HG02981 (cell line): ENCODE data around the gene PEPD.

Experiments
- ATAC-seq: cut with Tn5 transposase; IDR thresholded peaks from one replicate; pipeline ENCODE4 v1.9.1; 2021; ENCODE audit warnings: mild to moderate bottlenecking, moderate library complexity; ENCODE audit not compliant: unreplicated experiment

The PEPD gene

GRCh38 chr19:33388725-33389420, 132.7 kb downstream of the PEPD start:
- ATAC-seq: no peak

GRCh38 chr19:33388231-33388724, 133.3 kb downstream of the PEPD start:
- ATAC-seq: no peak

DNA sequence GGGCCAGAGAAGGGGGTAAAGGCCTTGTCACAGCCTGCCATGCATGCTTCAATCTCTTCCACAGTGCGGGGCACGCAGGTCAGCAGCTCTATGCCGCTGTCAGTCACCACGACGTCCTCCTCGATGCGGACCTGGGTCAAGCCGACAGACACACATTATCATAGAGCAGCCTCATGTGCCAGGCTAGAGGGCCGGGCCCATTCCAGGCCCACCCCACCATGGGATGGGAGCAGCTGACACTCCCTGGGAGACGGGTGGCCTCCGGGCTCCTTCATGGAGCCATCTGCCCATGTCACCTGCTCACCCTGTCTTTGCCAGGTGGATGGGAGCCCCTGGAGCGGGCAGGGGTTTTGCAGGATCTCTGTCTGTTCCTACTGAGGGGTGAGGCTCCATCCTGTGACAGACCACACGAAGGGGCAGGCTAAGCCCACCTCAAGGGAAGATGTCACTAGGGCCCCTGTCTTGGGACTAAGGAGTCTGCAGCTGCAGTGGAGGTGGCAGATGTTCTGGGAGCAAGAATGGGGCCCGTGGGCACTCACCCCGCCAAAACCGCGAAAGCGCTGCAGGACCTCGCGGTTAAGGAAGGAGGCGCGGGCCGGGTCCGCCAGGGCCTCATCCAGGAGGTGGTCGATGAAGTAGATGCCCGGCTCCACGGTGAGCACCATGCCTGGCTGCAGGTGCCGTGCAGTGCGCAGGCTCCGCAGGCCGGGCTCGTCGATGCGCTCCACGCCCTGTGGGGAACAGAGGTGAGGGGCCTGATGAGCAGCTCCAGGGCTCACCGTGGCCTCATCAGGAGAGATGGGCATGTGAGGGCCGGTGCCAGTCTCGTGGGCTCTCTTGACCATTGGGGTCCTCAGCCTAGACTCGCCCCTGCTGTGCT, 134.0 kb downstream of the PEPD start:
- no peak for ATAC-seq

DNA sequence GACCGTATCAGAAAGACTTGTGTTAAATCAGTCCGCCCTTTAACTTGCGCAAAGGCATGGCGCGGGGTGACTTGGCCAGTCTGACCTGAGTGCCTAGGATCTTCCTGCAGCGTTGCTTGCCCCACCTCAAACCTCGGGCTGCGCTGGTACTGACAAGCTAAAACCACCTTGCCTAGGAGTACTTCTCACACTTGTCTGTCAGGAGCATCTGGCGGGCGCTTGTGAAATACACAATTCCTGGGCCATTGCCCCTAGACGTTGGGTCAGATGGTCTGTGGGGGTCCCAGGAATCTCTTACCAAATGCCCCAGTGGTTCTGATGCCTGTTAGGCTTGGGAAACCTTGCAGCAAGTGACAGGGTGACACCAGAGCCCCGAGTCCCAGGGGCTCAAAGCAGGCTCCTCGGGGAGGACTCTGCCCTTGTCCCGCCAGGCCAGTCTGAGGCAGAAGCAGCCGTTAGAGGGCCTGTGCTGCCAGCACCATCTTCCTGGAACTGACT, 135.2 kb downstream of the PEPD start:
- no peak for ATAC-seq

GRCh38 chr19:33385956-33386355, 135.6 kb downstream of the PEPD start:
- no peak for ATAC-seq

DNA sequence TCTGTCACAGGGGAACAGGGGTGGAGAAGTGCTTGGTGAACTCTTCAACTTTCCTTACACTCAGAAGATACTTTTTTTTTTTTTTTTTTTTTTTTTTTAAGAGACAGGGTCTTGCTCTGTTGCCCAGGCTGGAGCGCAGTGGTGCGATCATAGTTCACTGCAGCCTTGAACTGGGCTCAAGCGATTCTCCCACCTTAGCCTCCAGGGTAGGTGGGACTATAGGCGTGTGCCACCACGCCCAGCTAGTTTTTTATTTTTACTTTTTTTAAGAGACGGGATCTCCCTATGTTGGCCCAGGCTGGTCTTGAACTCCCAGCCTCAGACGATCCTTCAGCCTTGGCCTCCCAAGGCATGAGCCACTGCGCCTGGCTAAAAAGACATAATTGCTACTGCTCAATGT, 136.6 kb downstream of the PEPD start:
- no peak for ATAC-seq

- ATAC-seq: no peak
Measured at GRCh38 chr19:33383720-33384292, 137.8 kb downstream of the PEPD start.

- no peak for ATAC-seq
Measured at GRCh38 chr19:33382982-33383381, 138.6 kb downstream of the PEPD start.

DNA sequence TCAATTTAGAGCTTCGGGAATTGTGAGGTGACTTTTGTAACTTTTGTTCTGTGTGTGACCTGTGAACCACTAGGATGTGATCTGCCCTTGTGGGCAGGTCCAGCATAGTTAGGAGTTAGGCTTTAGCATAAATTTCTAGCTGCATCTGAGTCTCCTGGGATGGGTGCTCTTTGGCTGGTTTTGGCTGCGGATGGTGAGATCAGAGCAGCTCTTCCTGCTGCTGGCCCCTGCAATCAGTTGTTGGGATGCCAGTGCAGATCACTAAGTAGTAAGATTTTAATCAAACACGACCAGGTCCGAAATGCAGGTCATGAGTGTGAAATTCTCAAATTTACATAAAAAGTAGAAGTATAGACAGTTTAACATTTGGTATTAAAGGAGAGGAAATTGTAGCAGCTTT, 139.6 kb downstream of the PEPD start:
- no peak for ATAC-seq

GRCh38 chr19:33381101-33381500, 140.5 kb downstream of the PEPD start:
- no peak for ATAC-seq

DNA sequence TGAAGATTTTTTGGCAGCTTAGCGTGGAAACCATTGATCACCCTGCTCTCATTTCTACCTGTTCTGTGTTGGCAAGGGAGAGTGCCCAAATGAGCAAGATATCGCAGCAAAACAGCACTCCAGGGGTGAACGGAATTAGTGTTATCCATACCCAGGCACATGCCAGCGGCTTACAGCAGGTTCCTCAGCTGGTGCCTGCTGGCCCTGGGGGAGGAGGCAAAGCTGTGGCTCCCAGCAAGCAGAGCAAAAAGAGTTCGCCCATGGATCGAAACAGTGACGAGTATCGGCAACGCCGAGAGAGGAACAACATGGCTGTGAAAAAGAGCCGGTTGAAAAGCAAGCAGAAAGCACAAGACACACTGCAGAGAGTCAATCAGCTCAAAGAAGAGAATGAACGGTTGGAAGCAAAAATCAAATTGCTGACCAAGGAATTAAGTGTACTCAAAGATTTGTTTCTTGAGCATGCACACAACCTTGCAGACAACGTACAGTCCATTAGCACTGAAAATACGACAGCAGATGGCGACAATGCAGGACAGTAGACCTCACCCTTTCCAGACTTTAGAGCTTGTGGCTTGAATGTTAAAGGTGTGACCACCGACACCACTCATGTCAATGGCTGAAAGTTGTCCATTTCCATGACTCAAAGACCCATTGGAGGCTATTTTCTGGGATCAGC, 142.3 kb downstream of the PEPD start:
- ATAC-seq: no peak

DNA sequence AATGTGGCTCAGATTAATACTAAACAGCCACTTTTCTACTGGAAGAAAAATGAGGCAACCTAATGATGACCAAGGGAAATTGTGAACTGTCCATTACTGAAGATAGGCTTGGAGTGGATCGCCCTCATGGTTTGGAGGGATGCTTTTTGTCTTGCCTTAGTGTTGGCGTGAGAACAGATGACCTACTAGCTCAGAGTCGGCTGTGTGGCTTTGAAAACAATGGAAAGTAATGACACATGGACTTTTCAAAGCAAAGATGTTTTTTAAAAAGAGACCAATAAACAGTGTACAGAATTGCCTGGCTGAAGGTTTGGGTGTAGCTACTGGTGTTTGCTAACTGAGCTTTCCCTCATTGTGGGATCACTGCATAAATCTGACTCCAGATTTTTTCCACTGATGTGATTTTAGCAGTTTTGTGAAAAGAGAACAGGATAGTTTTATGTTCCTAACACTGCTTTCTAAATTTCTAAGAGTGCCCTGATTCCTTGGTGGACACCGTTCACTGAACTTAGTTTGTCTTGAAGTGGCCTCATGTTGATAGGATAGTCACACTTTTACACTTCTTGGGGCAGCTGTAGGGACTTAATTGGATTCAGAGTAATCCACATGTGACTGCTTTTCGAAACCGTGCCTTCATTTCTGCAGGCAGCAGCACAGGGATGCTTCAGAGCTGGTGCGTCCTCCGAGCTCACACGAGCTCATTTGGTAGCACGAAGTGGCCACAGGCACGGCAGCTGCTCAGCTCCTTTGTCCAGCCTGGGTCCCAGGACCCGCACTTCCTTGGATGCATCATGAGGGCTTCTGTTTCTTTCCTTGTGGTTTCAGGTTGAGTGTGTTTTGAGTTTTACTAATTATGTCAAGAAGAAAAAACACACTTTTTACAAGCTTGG, 143.8 kb downstream of the PEPD start:
- ATAC-seq: no peak

GRCh38 chr19:33376941-33377557, 144.5 kb downstream of the PEPD start:
- ATAC-seq: no peak

- no peak for ATAC-seq
Measured at GRCh38 chr19:33376423-33376822, 145.2 kb downstream of the PEPD start.

GRCh38 chr19:33375837-33376159, 145.8 kb downstream of the PEPD start:
- no peak for ATAC-seq

- ATAC-seq: no peak
Measured at GRCh38 chr19:33375156-33375836, 146.3 kb downstream of the PEPD start.

DNA sequence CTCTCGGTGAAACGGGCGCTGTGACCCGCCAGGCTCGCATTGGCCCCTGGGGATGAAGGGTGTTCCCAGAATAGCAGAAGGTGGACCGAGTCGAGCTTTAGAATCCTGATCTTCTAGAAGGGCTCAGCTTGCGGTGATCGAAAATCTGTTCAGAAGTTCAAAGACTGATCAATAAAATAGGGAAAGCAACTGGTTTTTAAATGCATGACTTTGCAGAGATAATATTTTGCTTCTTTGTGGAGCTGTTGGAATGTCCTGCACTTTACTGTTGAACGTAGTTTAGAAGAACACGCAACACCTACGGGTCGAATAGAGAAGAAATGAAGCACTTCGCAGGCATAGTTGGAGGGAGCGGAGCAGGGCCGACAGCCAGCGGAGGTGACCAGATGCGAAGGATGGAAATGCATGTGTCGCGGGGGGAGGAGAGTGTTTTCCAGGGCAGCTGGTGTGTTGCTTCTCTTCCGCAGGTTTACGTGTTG, 147.3 kb downstream of the PEPD start:
- no peak for ATAC-seq

DNA sequence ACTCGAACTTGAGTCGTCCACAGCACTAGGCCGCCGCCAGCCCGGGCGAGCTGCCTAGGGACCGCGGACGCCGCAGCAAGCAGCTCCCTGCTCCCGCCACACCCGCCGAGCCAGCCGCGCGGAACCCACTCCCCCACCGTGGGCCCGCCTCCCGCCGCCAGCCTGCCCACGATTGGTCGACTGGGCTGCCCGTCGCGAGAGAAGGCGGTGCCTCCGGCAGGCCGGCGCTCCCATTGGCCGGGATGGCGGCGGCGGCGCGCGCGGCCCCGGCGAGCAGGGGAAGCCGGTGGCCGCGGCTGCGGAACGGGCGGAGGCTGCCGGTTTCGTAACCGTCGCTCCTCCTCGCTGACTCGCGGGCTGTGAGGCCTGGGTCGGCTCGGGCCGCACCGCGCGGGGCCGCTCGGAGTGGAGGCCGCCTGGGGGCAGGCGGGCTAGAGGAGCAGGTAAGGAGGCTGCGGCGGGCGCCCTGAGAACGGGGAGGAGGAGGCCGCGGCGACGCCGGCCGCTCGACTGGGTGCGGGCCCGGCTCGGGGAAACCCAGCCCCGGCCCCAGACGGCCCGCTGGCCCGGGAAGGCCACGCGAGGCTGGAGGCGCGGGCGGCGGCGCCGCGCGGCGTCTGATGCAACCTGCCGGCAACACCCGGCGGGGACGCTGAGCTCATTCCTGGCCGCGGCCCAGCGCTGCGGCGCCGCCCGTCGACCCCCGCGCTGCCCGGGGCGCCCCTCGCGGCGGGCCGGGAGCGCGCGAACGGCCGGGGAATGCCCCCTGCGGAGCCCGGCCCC, 147.9 kb downstream of the PEPD start, which contains the start of gene CEBPG:
CEBPG (plus strand) TSS at position 257 of the 783 bp plus-strand sequence. CDS start 5,531 bp downstream, outside the sequence.
- peak; percentile 86 for ATAC-seq
